Stimulated activated effector memory CD8-positive, alpha-beta T cell treated with anti-CD3 and anti-CD28 coated beads, Interleukin-12 subunit alpha, Interleukin-12 subunit beta, amount 100 ng/mL, for 72 hours (primary cell): ENCODE results near the gene GLYATL1B.
"Not testable (repeated sequence)": the region's sequence is repeated elsewhere in the genome, so short reads cannot be mapped to it uniquely, and the experiment has no call there.

ENCODE experiments used
- ATAC-seq: fragments of 150-1000 bp; cut with Tn5 transposase; 2 replicates; pipeline ENCODE4 v1.10.0; 2021
- DNase-seq, 2 donors: peaks; one replicate each; pipeline ENCODE4 v3.0.0; 2021 to 2022; ENCODE audit warnings: low spot score in 2 of 2
- H3K27ac Mint-ChIP-seq: one replicate; pipeline ENCODE4 v1.8.0; 2022; ENCODE audit warnings: mild to moderate bottlenecking, mixed read lengths
- H3K36me3 Mint-ChIP-seq: one replicate; pipeline ENCODE4 v1.8.0; 2022; ENCODE audit warnings: mild to moderate bottlenecking, mixed read lengths
- H3K4me1 Mint-ChIP-seq: one replicate; pipeline ENCODE4 v1.8.0; 2022; ENCODE audit warnings: mixed read lengths
- H3K4me3 Mint-ChIP-seq: one replicate; pipeline ENCODE4 v1.8.0; 2022; ENCODE audit warnings: mild to moderate bottlenecking, mixed read lengths
- H3K9me3 Mint-ChIP-seq: one replicate; pipeline ENCODE4 v1.8.0; 2022; ENCODE audit warnings: mixed read lengths

Gene GLYATL1B

GRCh38 chr11:59117774-59118173 lies 31.7 kb downstream of the GLYATL1B start:
- no peak for ATAC-seq
- Mint-ChIP-seq H3K4me3 (no peak overlapping the region), H3K4me1 (no peaks in the 10 kb centered on the region), H3K27ac (no peak overlapping the region), H3K36me3 (peaks cover 30% of the 10 kb centered on the region), H3K9me3 (peaks cover 5% of the 10 kb centered on the region)
- no peak for DNase-seq

GRCh38 chr11:59119826-59120225 lies 33.7 kb downstream of the GLYATL1B start:
- no peak for ATAC-seq
- peaks cover 5% of the 10 kb centered on the region for H3K9me3 Mint-ChIP-seq
- no peaks in the 10 kb centered on the region for H3K4me1 Mint-ChIP-seq
- no peak for DNase-seq
- H3K36me3 Mint-ChIP-seq, result peaks cover 26% of the 10 kb centered on the region
- no peak overlapping the region for H3K4me3 Mint-ChIP-seq
- no peak overlapping the region for H3K27ac Mint-ChIP-seq

- peak; percentile 94 to 96 for DNase-seq
- H3K27ac Mint-ChIP-seq, result peak overlapping the region; percentile 65
Observed at GRCh38 chr11:59135648-59136461, 49.7 kb downstream of the GLYATL1B start.

GRCh38 chr11:59136551-59136950 lies 50.4 kb downstream of the GLYATL1B start:
- not testable (repeated sequence) for ATAC-seq, DNase-seq, H3K9me3 Mint-ChIP-seq
- Mint-ChIP-seq H3K36me3 (peaks cover 21% of the 10 kb centered on the region), H3K27ac (peak overlapping the region; percentile 65), H3K4me3 (peak overlapping the region; percentile 56), H3K4me1 (peaks cover 18% of the 10 kb centered on the region)

More at GRCh38 chr11:59135648-59136461, 49.7 kb downstream of the GLYATL1B start:
- Mint-ChIP-seq H3K36me3 (peaks cover 21% of the 10 kb centered on the region), H3K9me3 (no peaks in the 10 kb centered on the region), H3K4me1 (peaks cover 11% of the 10 kb centered on the region), H3K4me3 (peak overlapping the region; percentile 56)
- peak; percentile 99 for ATAC-seq

- DNase-seq, result no peak
- Mint-ChIP-seq H3K4me3 (no peak overlapping the region), H3K9me3 (no peaks in the 10 kb centered on the region), H3K36me3 (peaks cover 16% of the 10 kb centered on the region), H3K27ac (no peak overlapping the region), H3K4me1 (peaks cover 24% of the 10 kb centered on the region)
- no peak for ATAC-seq
Observed at GRCh38 chr11:59137190-59137589, 51.1 kb downstream of the GLYATL1B start.

- Mint-ChIP-seq H3K36me3 (peaks cover 21% of the 10 kb centered on the region), H3K9me3 (no peaks in the 10 kb centered on the region), H3K4me1 (peaks cover 39% of the 10 kb centered on the region), H3K4me3 (no peak overlapping the region), H3K27ac (no peak overlapping the region)
- ATAC-seq, result no peak
- no peak for DNase-seq
Observed at GRCh38 chr11:59138643-59139042, 52.5 kb downstream of the GLYATL1B start.

- peak overlapping the region; percentile 97 for H3K27ac Mint-ChIP-seq
- peaks cover 30% of the 10 kb centered on the region for H3K36me3 Mint-ChIP-seq
- H3K9me3 Mint-ChIP-seq, result no peaks in the 10 kb centered on the region
- DNase-seq (no peak), ATAC-seq (no peak)
- H3K4me3 Mint-ChIP-seq, result peak overlapping the region; percentile 96
- peaks cover 53% of the 10 kb centered on the region for H3K4me1 Mint-ChIP-seq
Observed at GRCh38 chr11:59141191-59141590, 55.1 kb downstream of the GLYATL1B start.

- ATAC-seq (peak; percentile 0), DNase-seq (no peak)
- H3K4me1 Mint-ChIP-seq, result peaks cover 53% of the 10 kb centered on the region
- peak overlapping the region; percentile 96 for H3K4me3 Mint-ChIP-seq
- peak overlapping the region; percentile 97 for H3K27ac Mint-ChIP-seq
- H3K36me3 Mint-ChIP-seq, result peaks cover 37% of the 10 kb centered on the region
- H3K9me3 Mint-ChIP-seq, result no peaks in the 10 kb centered on the region
Observed at GRCh38 chr11:59141673-59142460, 55.8 kb downstream of the GLYATL1B start.

- peaks cover 46% of the 10 kb centered on the region for H3K36me3 Mint-ChIP-seq
- H3K4me3 Mint-ChIP-seq, result peak within 1 kb of the TSS; percentile 96
- H3K4me1 Mint-ChIP-seq, result peaks cover 56% of the 10 kb centered on the region
- peak; percentile 88 for ATAC-seq
- H3K9me3 Mint-ChIP-seq, result no peaks in the 10 kb centered on the region
- peak; percentile 63 to 93 for DNase-seq
- peak within 1 kb of the TSS; percentile 97 for H3K27ac Mint-ChIP-seq
Observed at GRCh38 chr11:59142530-59143507, 56.7 kb downstream of the GLYATL1B start, which contains the start of gene FAM111A. Gene FAM111A, plus strand, starts transcription at chr11:59142856. Its CDS starts 6,017 bp downstream, at chr11:59148873.

- ATAC-seq, result no peak
- Mint-ChIP-seq H3K36me3 (peaks cover 59% of the 10 kb centered on the region), H3K9me3 (no peaks in the 10 kb centered on the region), H3K27ac (peak overlapping the region; percentile 97), H3K4me3 (peak overlapping the region; percentile 96), H3K4me1 (peaks cover 56% of the 10 kb centered on the region)
- no peak for DNase-seq
Observed at GRCh38 chr11:59144096-59144495, 58.0 kb downstream of the GLYATL1B start.
